IPS-20b (cell line): ENCODE data around the gene ARFGAP2.
"Not testable (repeated sequence)": the region's sequence is repeated elsewhere in the genome, so short reads cannot be mapped to it uniquely, and the experiment has no call there.

Experiments
- H3K27ac ChIP-seq: one replicate; pipeline ENCODE4 v1.5.1; 2013; ENCODE audit warnings: low read length
- H3K27me3 ChIP-seq: 2 replicates; pipeline ENCODE4 v1.6.1; 2013; ENCODE audit warnings: mild to moderate bottlenecking, low read length, inconsistent platforms; ENCODE audit not compliant: insufficient read depth
- H3K36me3 ChIP-seq: 2 replicates; pipeline ENCODE4 v1.6.1; 2013; ENCODE audit warnings: low read depth, mild to moderate bottlenecking, inconsistent platforms, low read length, moderate library complexity; ENCODE audit not compliant: insufficient read depth
- H3K4me1 ChIP-seq: 2 replicates; pipeline ENCODE4 v1.6.1; 2013; ENCODE audit warnings: mild to moderate bottlenecking, control low read depth, inconsistent platforms, low read length, moderate library complexity; ENCODE audit not compliant: insufficient read depth
- H3K4me3 ChIP-seq: 2 replicates; pipeline ENCODE4 v1.5.1; 2013; ENCODE audit warnings: mild to moderate bottlenecking, low read length, inconsistent platforms
- H3K9ac ChIP-seq: 2 replicates; pipeline ENCODE4 v1.6.1; 2013; ENCODE audit warnings: low read depth, mild to moderate bottlenecking, inconsistent platforms, low read length, moderate library complexity
- H3K9me3 ChIP-seq: 2 replicates; pipeline ENCODE4 v1.6.1; 2013; ENCODE audit warnings: mild to moderate bottlenecking, low read depth, low read length, inconsistent platforms; ENCODE audit not compliant: insufficient read depth

The ARFGAP2 gene

DNA sequence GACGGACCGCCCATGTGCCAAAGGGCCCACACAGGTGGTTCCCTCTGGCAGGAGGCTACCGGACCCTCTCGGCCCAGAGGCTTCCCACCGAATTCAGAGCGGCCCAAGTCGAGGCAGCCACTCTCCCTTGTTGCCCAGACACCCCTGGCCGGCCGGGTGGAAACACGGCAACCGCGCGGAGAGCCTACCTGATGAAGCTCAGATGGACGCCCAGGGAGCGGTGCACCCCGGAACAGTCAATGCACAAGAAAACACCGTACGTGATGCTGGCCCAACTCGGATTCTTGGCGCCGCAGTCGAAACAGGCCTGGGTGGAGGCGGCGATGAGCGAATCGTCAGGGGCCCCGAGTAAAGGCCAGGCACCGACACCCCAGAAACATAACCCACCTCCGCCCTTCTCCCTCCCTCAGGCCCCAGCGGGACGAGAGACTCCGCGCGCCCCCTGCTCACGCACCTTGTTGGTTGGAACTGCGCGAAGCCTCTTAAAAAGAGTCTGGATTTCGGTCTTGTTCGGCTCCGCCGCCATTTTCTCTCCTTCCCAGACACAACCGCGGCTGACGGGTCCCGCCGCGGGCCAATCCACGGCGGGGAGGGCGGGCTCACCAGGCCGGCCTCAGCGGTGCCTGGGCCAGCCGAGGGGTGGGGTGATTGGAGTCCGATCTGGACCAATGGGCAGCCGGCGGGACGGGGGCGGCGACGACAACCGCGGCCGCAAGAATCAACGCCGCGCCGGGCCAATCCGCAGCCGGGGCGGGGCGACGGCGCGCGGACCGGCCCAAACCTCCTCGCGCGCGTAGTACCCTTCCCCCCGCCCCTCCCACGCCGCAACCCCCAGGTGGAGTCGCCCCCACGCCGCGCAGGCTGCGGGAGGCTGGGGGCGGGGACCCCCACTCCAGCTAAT lies at the start of gene ARFGAP2:
Gene ARFGAP2, minus strand, starts transcription at position 552 of the 901 bp plus-strand sequence. Its CDS starts 26 bp downstream, at position 526.
- Histone ChIP-seq H3K4me1 (no peaks in the 10 kb centered on the region), H3K36me3 (peaks cover 51% of the 10 kb centered on the region), H3K9me3 (no peaks in the 10 kb centered on the region), H3K9ac (peak within 1 kb of the TSS; percentile 98), H3K4me3 (peak within 1 kb of the TSS; percentile 78), H3K27me3 (no peaks in the 10 kb centered on the region), H3K27ac (peak within 1 kb of the TSS; percentile 77)

DNA sequence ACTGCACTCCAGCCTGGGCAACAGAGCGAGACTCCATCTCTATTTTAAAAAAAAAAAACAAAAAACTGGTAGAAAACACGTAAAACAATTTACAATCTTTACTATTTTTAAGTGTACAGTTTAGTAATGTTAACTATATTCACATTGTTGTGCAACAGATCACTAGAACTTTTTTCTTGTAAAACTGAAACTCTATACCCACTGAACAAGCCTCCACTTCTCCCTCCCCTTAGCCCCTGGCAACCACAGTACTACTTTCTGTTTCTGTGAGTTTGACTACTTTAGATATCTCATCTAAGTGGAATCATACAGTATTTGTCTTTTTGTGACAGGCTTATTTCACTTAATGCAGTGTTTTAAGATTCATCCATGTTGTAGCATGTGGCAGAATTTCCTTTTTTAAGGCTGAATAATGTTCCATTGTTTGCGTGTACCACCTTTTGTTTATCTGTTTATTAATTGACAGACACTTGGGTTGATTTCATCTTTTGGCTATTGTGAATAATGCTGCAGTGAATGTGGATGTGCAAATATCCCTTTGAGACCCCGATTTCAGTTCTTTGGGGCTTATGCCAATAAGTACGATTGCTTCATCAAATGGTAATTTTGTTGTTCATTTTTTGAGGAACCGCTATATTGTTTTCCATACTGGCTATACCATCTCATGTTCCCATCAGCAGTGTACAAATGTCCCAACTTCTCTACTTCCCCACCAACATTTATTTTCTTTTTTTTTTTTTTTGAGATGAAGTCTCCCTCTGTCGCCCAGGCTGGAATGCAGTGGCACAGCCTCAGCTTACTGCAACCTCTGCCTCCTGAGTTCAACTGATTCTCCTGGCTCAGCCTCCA lies 49.1 kb upstream of the ARFGAP2 start:
- Histone ChIP-seq H3K4me3 (no peak overlapping the region), H3K4me1 (no peaks in the 10 kb centered on the region), H3K9ac (no peak overlapping the region), H3K36me3 (peaks cover 41% of the 10 kb centered on the region), H3K27ac (no peak overlapping the region), H3K27me3 (no peaks in the 10 kb centered on the region), H3K9me3 (no peaks in the 10 kb centered on the region)

DNA sequence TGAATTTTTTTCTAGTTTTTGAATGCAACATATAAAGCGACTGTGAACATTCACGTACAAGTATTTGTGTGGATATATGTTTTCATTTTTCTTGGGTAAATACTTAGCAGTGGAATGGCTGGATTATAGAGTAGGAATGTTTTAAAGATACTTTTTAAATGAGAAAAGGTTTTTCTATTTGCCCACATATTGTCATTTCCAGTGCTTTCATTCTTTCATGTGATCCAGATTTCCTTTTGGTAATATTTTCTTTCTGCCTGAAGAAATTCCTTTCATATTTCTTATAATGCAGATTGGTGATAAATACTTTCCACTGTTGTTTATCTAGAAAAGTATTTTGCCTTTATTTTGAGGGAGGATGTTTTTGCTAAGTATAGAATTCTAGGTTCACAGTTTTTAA lies 46.0 kb upstream of the ARFGAP2 start:
- Histone ChIP-seq H3K4me1 (no peaks in the 10 kb centered on the region), H3K4me3 (no peak overlapping the region), H3K27ac (no peak overlapping the region), H3K9ac (no peak overlapping the region), H3K36me3 (peaks cover 55% of the 10 kb centered on the region), H3K9me3 (no peaks in the 10 kb centered on the region), H3K27me3 (no peaks in the 10 kb centered on the region)

DNA sequence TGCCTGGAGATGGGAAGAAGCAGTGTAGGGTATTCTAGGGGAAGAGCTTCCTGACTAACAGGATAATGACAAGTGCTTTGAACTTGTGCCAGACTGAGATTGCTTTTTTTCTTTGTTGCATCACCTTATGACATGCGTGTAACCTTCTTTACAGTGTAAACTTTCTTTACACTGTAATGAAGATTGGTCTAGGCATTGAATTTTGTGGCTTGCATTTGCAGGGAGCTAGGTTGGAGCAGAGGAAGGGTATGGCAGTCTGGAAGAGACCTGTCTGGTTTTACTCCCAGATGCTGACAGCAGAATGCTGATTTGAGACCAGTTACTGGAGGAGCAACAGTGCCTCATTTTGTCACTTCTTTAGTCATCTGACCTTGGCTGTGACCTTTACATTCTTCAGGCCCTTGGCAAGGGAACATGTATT lies 43.7 kb upstream of the ARFGAP2 start:
- no peaks in the 10 kb centered on the region for H3K27me3 ChIP-seq
- no peak overlapping the region for H3K9ac ChIP-seq
- H3K36me3 ChIP-seq = peaks cover 38% of the 10 kb centered on the region
- no peaks in the 10 kb centered on the region for H3K9me3 ChIP-seq
- peaks cover 10% of the 10 kb centered on the region for H3K4me1 ChIP-seq
- no peak overlapping the region for H3K4me3 ChIP-seq
- H3K27ac ChIP-seq = no peak overlapping the region

DNA sequence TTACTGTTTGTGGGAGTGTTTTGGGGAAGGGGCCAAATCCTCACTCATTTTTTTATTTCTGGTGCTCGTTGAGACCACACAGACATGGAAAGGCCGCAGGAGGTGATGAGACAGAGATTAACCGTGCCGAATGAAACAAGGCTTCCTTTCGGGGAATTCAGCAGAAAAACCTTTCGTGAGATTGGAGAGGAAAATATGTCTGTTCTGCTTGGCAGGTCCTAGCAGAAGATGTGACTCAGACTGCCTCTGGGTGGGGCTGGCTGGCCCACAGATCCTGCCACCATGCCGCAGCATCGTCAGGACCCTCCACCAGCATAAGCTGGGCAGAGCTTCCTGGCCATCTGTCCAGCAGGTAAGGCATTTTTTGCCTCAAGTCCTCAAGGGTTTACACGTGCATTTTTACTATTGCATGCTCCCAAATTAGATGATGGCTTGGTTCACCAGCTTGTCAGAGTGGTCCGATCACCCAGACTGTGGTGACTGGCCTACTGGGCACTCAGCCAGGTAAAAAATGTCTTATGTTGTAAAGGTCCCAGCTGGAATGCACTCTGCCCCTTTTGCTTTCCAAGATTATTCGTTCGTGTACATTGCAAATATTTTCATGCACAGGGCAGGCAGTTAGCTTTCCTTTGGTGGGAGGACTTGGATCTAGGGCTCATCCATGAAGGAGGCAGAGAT lies 39.6 kb upstream of the ARFGAP2 start:
- peaks cover 21% of the 10 kb centered on the region for H3K36me3 ChIP-seq
- H3K4me3 ChIP-seq = peak overlapping the region; percentile 88
- peaks cover 10% of the 10 kb centered on the region for H3K4me1 ChIP-seq
- H3K27ac ChIP-seq = no peak overlapping the region
- H3K27me3 ChIP-seq = no peaks in the 10 kb centered on the region
- peak overlapping the region; percentile 96; the same call in 1 of the 2 replicates for H3K9ac ChIP-seq
- H3K9me3 ChIP-seq = no peaks in the 10 kb centered on the region

DNA sequence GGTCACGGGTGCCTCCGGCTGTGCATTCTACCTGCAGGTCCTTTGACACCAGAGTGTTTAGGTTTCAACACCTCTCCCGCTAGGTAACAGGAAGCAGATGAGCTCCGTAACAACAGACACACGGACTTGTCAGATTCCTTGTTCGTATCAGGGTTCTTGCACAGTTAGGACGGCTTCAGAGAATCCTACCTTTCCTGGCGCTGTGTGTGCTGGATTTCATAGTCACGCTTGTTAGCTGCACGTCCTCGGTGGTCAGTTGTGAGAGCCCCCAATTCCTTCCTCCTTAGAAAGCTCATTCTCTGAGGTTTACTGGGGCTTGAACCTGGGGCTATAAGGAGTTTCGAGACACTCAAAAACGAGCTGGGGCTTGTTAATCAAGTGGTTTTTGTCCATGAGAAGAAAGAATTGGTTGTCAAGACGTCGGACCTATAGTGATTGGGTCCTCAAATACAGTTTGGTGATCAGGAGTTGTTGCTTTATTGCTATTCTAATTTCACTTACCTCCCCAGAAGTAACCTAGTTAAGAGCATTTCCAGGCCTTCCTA lies 38.8 kb upstream of the ARFGAP2 start:
- peaks cover 10% of the 10 kb centered on the region for H3K4me1 ChIP-seq
- H3K27ac ChIP-seq = peak overlapping the region; percentile 89
- peak overlapping the region; percentile 88 for H3K4me3 ChIP-seq
- H3K9me3 ChIP-seq = no peaks in the 10 kb centered on the region
- peaks cover 16% of the 10 kb centered on the region for H3K36me3 ChIP-seq
- H3K27me3 ChIP-seq = no peaks in the 10 kb centered on the region
- H3K9ac ChIP-seq = peak overlapping the region; percentile 96

DNA sequence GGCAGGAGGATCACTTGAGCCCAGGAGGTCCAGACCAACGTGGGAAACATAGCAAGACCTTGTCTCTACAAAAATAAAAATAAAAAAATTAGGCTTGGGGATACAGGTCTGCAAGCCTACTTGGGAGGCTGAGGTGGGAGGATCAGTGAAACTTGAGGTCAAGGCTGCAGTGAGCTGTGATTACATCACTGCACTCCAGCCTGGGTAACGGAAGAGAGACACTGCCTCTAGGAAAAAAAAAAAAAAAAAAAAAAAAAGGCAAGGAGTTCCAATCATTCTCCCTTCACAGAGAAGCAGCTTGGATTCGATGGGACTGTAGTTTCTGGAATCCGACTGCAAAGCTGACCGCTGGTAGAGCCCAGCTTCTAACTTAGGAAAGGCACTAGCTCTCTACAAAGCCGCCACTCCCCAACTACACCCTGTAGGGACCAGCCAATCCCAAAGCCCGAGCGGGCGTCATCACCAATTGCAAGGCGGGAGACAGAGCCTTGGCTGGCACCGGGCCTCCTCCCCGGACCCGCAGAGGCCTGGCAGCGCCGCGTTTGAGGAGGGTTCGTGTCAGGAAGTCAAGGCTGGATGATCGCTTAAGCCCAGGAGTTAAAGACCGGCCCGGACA lies 37.4 kb upstream of the ARFGAP2 start:
- H3K4me1 ChIP-seq = peaks cover 10% of the 10 kb centered on the region
- H3K4me3 ChIP-seq = peak overlapping the region; percentile 88; the same call in 1 of the 2 replicates
- H3K9me3 ChIP-seq = no peaks in the 10 kb centered on the region
- H3K27me3 ChIP-seq = no peaks in the 10 kb centered on the region
- no peak overlapping the region for H3K27ac ChIP-seq
- H3K36me3 ChIP-seq = peaks cover 7% of the 10 kb centered on the region
- peak overlapping the region; percentile 69; the same call in 1 of the 2 replicates for H3K9ac ChIP-seq

DNA sequence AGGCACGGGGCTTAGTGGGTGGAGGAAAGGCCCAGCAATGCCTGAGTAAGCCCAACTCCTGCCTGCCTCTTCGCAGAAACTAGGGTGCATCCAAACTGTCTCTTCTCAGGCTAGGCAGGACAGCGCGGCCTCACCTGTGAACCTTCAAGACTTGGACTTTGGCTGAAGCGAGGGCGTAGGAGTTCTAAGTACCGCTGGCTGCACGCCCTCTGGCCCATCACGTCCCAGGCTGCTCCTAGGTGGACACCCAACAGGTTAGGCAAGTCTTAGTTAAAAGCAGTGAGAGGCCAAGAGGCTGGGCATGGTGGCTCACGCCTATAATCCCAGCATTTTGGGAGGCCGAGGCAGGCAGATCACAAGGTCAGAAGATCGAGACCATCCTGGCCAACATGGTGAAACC lies 36.3 kb upstream of the ARFGAP2 start:
- Histone ChIP-seq H3K36me3 (peaks cover under 1% of the 10 kb centered on the region), H3K27ac (no peak overlapping the region), H3K9me3 (no peaks in the 10 kb centered on the region), H3K4me3 (no peak overlapping the region), H3K4me1 (peaks cover 10% of the 10 kb centered on the region), H3K27me3 (no peaks in the 10 kb centered on the region), H3K9ac (no peak overlapping the region)

DNA sequence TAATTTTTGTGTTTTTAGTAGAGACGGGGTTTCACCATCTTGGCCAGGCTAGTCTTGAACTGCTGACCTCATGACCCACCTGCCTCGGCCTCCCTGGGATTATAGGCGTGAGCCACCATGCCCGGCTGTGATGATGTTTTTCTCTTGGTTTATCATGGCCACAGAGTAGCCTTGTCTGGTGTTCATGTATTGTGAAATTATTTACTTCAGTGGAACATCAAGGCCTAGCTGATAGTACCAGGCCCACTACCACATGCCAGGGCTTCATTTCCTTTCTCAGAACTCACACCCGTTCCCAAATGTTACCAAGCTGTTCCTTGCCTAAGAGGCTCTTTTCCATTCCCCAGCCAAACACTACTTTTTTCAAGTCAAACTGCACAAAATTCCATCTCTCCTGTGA lies 31.9 kb upstream of the ARFGAP2 start:
- no peak overlapping the region for H3K4me3 ChIP-seq
- no peak overlapping the region for H3K27ac ChIP-seq
- H3K36me3 ChIP-seq = no peaks in the 10 kb centered on the region
- H3K4me1 ChIP-seq = peaks cover 9% of the 10 kb centered on the region
- H3K9ac ChIP-seq = no peak overlapping the region
- no peaks in the 10 kb centered on the region for H3K9me3 ChIP-seq
- no peaks in the 10 kb centered on the region for H3K27me3 ChIP-seq

DNA sequence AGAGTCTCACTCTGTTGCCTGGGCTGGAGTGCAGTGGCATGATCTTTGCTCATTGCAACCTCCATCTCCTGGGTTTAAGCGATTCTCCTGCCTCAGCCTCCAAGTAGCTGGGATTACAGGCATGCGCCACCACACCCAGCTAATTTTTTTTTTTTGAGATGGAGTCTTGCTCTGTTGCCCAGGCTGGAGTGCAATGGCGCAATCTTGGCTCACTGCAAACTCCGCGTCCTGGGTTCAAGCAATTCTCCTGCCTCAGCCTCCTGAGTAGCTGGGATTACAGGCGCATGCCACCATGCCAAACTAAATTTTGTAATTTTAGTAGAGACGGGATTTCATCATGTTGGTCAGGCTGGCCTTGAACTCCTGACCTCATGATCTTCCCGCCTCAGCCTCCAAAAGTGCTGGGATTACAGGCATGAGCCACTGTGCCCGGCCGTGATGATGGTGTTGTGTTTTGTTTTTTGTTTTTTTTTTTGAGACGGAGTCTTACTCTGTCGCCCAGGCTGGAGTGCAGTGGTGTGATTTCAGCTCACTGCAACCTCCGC lies 31.4 kb upstream of the ARFGAP2 start:
- H3K9me3 ChIP-seq, H3K4me1 ChIP-seq, H3K4me3 ChIP-seq, H3K27me3 ChIP-seq, H3K36me3 ChIP-seq, H3K9ac ChIP-seq, H3K27ac ChIP-seq: not testable (repeated sequence)
